Type B pancreatic cell (in vitro differentiated cells): ENCODE results near the gene SRGAP1. TPM values are rescaled to one million over a fixed set of nuclear protein-coding genes. Genes with fewer than 3 reads are reported as not detected.
A peak's percentile ranks its signal among the peaks of the same experiment; 100 is the strongest.

Experiments used
- DNase-seq: peaks from one replicate; pipeline ENCODE4 v3.0.0; 2021; ENCODE audit warnings: mixed read lengths; ENCODE audit not compliant: unreplicated experiment; ENCODE audit errors: extremely low spot score
- H3K27ac Mint-ChIP-seq: 2 replicates; pipeline ENCODE4 v1.8.0; 2021; ENCODE audit warnings: mild to moderate bottlenecking, mixed read lengths
- H3K27me3 Mint-ChIP-seq: 2 replicates; pipeline ENCODE4 v1.8.0; 2021; ENCODE audit warnings: mixed read lengths
- H3K36me3 Mint-ChIP-seq: 2 replicates; pipeline ENCODE4 v1.8.0; 2021; ENCODE audit warnings: mixed read lengths
- H3K4me1 Mint-ChIP-seq: one replicate; pipeline ENCODE4 v1.8.0; 2021; ENCODE audit warnings: mixed read lengths; ENCODE audit not compliant: unreplicated experiment
- H3K4me3 Mint-ChIP-seq: 2 replicates; pipeline ENCODE4 v1.8.0; 2021; ENCODE audit warnings: mild to moderate bottlenecking, mixed read lengths
- H3K9me3 Mint-ChIP-seq: 2 replicates; pipeline ENCODE4 v1.8.0; 2021; ENCODE audit warnings: mixed read lengths
- total RNA-seq: library from RNA; stranded (reverse); gene quantifications from 2 replicates; pipeline ENCODE4 v1.2.1, GENCODE V29; 2021; ENCODE audit warnings: low replicate concordance
- TF ChIP-seq, protein P1 (sequence below): fragments of 200-600 bp; sonication (generic); conservative IDR thresholded peaks from 2 replicates; pipeline ENCODE4 v1.5.0; 2021; ENCODE audit warnings: antibody characterized with exemption, mild to moderate bottlenecking

The SRGAP1 gene
- total RNA-seq, 1 donor from 2014 or later: 14.9 TPM

DNA sequence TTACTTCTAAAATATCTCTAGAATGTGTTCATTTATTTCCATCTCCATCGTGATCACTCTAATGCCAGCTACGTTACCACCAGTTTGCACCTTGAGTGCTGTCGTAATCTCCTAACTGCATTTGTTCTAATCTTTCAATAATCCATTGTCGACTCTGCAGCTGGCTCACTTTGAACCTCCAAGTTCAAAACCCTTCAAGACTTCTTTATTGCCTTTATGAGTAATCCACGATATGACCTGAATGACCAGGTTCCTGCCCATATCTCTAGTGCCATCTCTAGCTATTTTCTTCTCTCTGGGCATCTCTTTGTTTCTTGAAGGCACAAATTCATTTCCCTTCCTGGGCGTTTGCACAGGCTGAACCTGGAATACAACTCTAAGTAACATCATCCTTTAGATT is 76.7 kb downstream of the SRGAP1 start:
- H3K4me3 Mint-ChIP-seq: no peak overlapping the region
- H3K4me1 Mint-ChIP-seq: peaks cover 16% of the 10 kb centered on the region
- H3K36me3 Mint-ChIP-seq: no peaks in the 10 kb centered on the region
- TF ChIP-seq, protein P1, sequence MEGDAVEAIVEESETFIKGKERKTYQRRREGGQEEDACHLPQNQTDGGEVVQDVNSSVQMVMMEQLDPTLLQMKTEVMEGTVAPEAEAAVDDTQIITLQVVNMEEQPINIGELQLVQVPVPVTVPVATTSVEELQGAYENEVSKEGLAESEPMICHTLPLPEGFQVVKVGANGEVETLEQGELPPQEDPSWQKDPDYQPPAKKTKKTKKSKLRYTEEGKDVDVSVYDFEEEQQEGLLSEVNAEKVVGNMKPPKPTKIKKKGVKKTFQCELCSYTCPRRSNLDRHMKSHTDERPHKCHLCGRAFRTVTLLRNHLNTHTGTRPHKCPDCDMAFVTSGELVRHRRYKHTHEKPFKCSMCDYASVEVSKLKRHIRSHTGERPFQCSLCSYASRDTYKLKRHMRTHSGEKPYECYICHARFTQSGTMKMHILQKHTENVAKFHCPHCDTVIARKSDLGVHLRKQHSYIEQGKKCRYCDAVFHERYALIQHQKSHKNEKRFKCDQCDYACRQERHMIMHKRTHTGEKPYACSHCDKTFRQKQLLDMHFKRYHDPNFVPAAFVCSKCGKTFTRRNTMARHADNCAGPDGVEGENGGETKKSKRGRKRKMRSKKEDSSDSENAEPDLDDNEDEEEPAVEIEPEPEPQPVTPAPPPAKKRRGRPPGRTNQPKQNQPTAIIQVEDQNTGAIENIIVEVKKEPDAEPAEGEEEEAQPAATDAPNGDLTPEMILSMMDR: no peak
- peak overlapping the region; percentile 14 for H3K27ac Mint-ChIP-seq
- no peaks in the 10 kb centered on the region for H3K27me3 Mint-ChIP-seq
- peaks cover 9% of the 10 kb centered on the region for H3K9me3 Mint-ChIP-seq
- no peak for DNase-seq

DNA sequence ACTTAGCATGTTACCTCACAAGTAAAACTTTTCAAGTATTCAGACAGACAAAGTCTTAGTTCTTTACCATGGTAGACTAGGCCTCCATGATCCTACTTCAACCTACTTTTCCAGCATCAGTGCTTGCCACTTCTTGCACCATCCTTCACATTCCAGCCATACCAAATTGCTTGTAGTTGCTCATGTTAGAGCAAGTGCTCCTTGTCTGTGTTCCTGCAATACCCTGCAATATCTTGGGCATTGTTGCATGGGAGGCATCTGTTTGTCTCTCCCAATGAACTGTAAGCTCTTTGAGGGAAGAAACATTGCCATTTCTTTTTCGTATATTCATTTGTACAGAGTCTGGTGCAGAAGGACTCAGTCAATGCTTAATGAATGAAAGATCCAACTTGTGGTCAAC is 78.0 kb downstream of the SRGAP1 start:
- Mint-ChIP-seq H3K36me3 (no peaks in the 10 kb centered on the region), H3K27me3 (no peaks in the 10 kb centered on the region), H3K27ac (no peak overlapping the region), H3K9me3 (peaks cover 9% of the 10 kb centered on the region), H3K4me3 (no peak overlapping the region), H3K4me1 (peaks cover 9% of the 10 kb centered on the region)
- DNase-seq: no peak
- TF ChIP-seq, protein P1: no peak

DNA sequence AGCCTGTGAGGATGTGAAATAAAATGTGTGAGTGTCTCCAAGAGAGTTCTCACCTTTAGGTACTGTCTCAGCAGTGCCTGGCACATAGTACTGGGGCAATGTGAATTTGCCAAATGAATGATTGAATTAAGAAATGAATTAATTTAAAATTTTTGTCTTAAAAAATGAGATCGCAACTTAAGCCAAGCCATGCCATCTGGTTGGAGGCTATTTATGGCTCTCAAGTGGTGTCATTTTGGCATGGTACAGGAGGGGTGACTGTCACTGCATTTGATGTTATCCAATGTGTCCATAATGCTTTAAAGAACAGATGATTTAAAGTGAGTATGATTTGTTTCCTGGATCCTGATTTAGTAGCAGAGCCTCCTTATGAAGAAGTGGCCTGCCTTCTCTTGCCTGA is 80.3 kb downstream of the SRGAP1 start:
- TF ChIP-seq, protein P1: no peak
- Mint-ChIP-seq H3K27me3 (no peaks in the 10 kb centered on the region), H3K4me3 (no peak overlapping the region), H3K27ac (no peak overlapping the region), H3K9me3 (peaks cover 5% of the 10 kb centered on the region), H3K4me1 (no peaks in the 10 kb centered on the region), H3K36me3 (no peaks in the 10 kb centered on the region)
- DNase-seq: no peak

DNA sequence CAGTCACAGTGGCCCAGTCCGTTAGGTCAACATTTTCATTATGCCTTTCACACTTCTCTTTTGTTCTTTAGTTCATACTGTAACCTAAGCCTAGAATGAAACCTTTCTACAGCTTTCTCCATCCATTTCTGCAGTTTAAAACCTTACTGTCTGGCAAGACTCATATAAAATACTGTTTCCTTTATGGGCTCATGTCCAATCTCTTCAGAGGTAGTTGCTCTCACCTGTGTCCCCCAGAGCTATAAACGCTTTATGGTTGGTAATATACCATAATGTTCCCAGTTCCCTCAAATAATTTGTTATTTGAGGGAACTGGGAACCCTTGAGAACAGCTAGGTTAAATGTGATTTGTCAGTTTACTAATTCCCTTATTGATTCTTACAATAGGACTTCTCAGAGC is 83.0 kb downstream of the SRGAP1 start:
- H3K27ac Mint-ChIP-seq: no peak overlapping the region
- no peak overlapping the region for H3K4me3 Mint-ChIP-seq
- no peaks in the 10 kb centered on the region for H3K4me1 Mint-ChIP-seq
- no peaks in the 10 kb centered on the region for H3K36me3 Mint-ChIP-seq
- no peaks in the 10 kb centered on the region for H3K9me3 Mint-ChIP-seq
- H3K27me3 Mint-ChIP-seq: no peaks in the 10 kb centered on the region
- TF ChIP-seq, protein P1: no peak
- no peak for DNase-seq

DNA sequence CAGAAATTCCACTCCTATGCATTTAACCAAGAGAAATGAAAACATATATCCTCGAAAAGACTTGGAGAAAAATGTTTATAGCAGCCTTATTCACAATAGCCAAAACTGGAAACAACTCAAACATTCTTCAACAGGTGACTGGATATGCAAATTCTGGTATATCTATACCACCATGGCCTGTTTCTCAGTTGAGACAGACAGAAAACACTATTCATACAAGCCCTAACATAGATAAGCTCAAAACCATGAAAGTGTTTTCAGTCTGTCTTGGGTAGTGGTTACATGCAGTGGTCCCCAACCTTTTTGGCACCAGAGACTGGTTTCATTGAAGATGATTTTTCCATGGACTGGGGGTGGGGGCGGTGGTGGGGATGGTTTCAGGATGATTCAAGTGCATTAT is 83.8 kb downstream of the SRGAP1 start:
- Mint-ChIP-seq H3K27ac (no peak overlapping the region), H3K4me3 (no peak overlapping the region), H3K9me3 (no peaks in the 10 kb centered on the region), H3K36me3 (no peaks in the 10 kb centered on the region), H3K4me1 (no peaks in the 10 kb centered on the region), H3K27me3 (no peaks in the 10 kb centered on the region)
- DNase-seq: no peak
- TF ChIP-seq, protein P1: no peak

DNA sequence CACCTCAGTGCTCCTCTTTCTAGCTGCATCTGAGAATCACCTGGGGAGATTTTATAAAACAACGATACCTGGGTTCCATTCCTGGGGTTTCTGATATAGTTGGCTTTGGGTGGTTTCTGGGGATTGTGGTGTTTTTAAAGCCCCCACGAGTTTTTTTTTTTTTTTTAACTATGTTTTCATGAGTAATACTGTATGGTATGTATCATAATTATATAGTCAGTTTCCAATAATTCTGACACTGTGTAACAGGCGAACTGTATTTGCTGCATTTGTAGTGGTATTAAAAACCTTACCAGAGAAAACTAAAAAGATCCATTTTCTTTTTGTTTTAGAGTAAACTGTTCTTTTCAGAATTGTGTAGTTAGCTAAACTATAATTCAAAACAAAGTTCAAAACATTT is 84.9 kb downstream of the SRGAP1 start:
- Mint-ChIP-seq H3K4me3 (no peak overlapping the region), H3K27ac (no peak overlapping the region)

More for the DNA sequence above, 84.9 kb downstream of the SRGAP1 start:
- H3K27me3 Mint-ChIP-seq: no peaks in the 10 kb centered on the region
- no peak for DNase-seq
- no peaks in the 10 kb centered on the region for H3K36me3 Mint-ChIP-seq
- no peaks in the 10 kb centered on the region for H3K9me3 Mint-ChIP-seq
- TF ChIP-seq, protein P1: no peak
- no peaks in the 10 kb centered on the region for H3K4me1 Mint-ChIP-seq
